PC-3 (cell line): ENCODE results near the gene GNG4. TPM values are rescaled to one million over a fixed set of nuclear protein-coding genes. Genes with fewer than 3 reads are reported as not detected.

ENCODE experiments used
- ATAC-seq: fragments of 200-7000 bp; cut with Tn5 transposase; 2 replicates; pipeline ENCODE4 v1.9.1; 2020; ENCODE audit warnings: mild to moderate bottlenecking, moderate library complexity
- BruUV-seq: library from RNA; stranded (reverse); fragments of 400-500 nt; replicated peaks from 2 replicates; lab custom pipeline; 2021; lab: Mats Ljungman, UMichigan
- CTCF ChIA-PET: fragments of 300-600 bp; sonication (Branson Sonifier 250); formaldehyde crosslinking; loops from one replicate; lab custom pipeline; 2022; ENCODE audit warnings: antibody characterized with exemption; lab: Charles Lee
- POLR2A ChIA-PET: fragments of 300-600 bp; sonication (Branson Sonifier 250); formaldehyde crosslinking; loops from one replicate; lab custom pipeline; 2022; ENCODE audit warnings: antibody characterized with exemption; ENCODE audit not compliant: unreplicated experiment; lab: Charles Lee
- DNase-seq: peaks from one replicate; pipeline ENCODE4 v3.0.0-alpha.2; 2015
- H2AFZ ChIP-seq: fragments of 300-600 bp; sonication (generic); 2 replicates; pipeline ENCODE4 v1.6.0; 2016; ENCODE audit warnings: antibody characterized with exemption, low read length
- H3F3A ChIP-seq: fragments of 300-600 bp; sonication (generic); one replicate; pipeline ENCODE4 v1.6.0; 2017; ENCODE audit warnings: antibody characterized with exemption, low read length, control low read depth, mild to moderate bottlenecking; ENCODE audit not compliant: unreplicated experiment
- H3K27ac ChIP-seq: fragments of 300-600 bp; sonication (generic); 2 replicates; pipeline ENCODE4 v1.5.1; 2016; ENCODE audit warnings: mild to moderate bottlenecking, low read length
- H3K27me3 ChIP-seq: fragments of 300-600 bp; sonication (generic); 2 replicates; pipeline ENCODE4 v1.6.1; 2016; ENCODE audit warnings: low read length, mixed read lengths
- H3K36me3 ChIP-seq: fragments of 300-600 bp; sonication (generic); 2 replicates; pipeline ENCODE4 v1.6.1; 2016; ENCODE audit warnings: low read depth, mixed run types, low read length, mixed read lengths
- H3K4me1 ChIP-seq: fragments of 300-600 bp; sonication (generic); 2 replicates; pipeline ENCODE4 v1.5.1; 2016; ENCODE audit warnings: low read length; ENCODE audit not compliant: insufficient read depth
- H3K4me2 ChIP-seq: fragments of 300-600 bp; sonication (generic); 2 replicates; pipeline ENCODE4 v1.6.0; 2016; ENCODE audit warnings: low read length
- H3K4me3 ChIP-seq: fragments of 300-600 bp; sonication (generic); 2 replicates; pipeline ENCODE4 v1.5.1; 2016; ENCODE audit warnings: mild to moderate bottlenecking, low read length, mixed read lengths
- H3K79me2 ChIP-seq: fragments of 300-600 bp; sonication (generic); 2 replicates; pipeline ENCODE4 v1.6.1; 2017; ENCODE audit warnings: low read length, mixed read lengths
- H3K9ac ChIP-seq: fragments of 300-600 bp; sonication (generic); 2 replicates; pipeline ENCODE4 v1.6.0; 2016; ENCODE audit warnings: mild to moderate bottlenecking, low read length
- H3K9me2 ChIP-seq: fragments of 300-600 bp; sonication (generic); replicated peaks from 2 replicates; pipeline ENCODE4 v1.6.1; 2016; ENCODE audit warnings: mixed run types, low read length, mixed read lengths
- H3K9me3 ChIP-seq: fragments of 300-600 bp; sonication (generic); 2 replicates; pipeline ENCODE4 v1.6.1; 2016; ENCODE audit warnings: low read length, mixed read lengths
- H4K20me1 ChIP-seq: fragments of 300-600 bp; sonication (generic); 2 replicates; pipeline ENCODE4 v1.6.1; 2016; ENCODE audit warnings: low read length, mixed read lengths
- CTCF ChIP-seq: fragments of 300-600 bp; sonication (generic); conservative IDR thresholded peaks from 2 replicates; pipeline ENCODE4 v1.5.1; 2017; ENCODE audit warnings: antibody characterized with exemption, low read depth, mild to moderate bottlenecking, low read length
- EZH2 ChIP-seq: fragments of 300-600 bp; sonication (generic); IDR thresholded peaks from one replicate; pipeline ENCODE4 v1.6.1; 2017; ENCODE audit warnings: antibody characterized with exemption, mild to moderate bottlenecking, low read length; ENCODE audit not compliant: unreplicated experiment
- EZH2phosphoT487 ChIP-seq: fragments of 300-600 bp; sonication (generic); IDR thresholded peaks from 2 replicates; pipeline ENCODE4 v1.6.1; 2018; ENCODE audit warnings: mild to moderate bottlenecking, antibody characterized with exemption, low read length, borderline replicate concordance
- intact Hi-C: fragments of 100-400 bp; cut with micrococcal nuclease; formaldehyde crosslinking; loops from 2 replicates; pipeline ENCODE4 v1.9.0; 2023
- total RNA-seq: library from RNA; depleted of rRNA; stranded (reverse); fragments of >200 nt; gene quantifications from 2 replicates; pipeline ENCODE4 v1.2.3, GENCODE V29; 2014

Gene GNG4
- total RNA-seq, 1 experiment from 2014 or later: 0.80 TPM

- intact Hi-C loops: no loop called here
- CTCF ChIA-PET: no interaction called here
- POLR2A ChIA-PET: no interaction called here
These were observed 66.0 kb downstream of the GNG4 start for GRCh38 chr1:235583511-235584001.

GRCh38 chr1:235582130-235582529 is 67.5 kb downstream of the GNG4 start:
- intact Hi-C loops: no loop called here
- H4K20me1 ChIP-seq: no peaks in the 10 kb centered on the region
- POLR2A ChIA-PET: no interaction called here
- no peak for DNase-seq
- H3K27ac ChIP-seq: no peak overlapping the region
- TF ChIP-seq CTCF (no peak), EZH2phosphoT487 (no peak), EZH2 (no peak)
- no peaks in the 10 kb centered on the region for H3K4me1 ChIP-seq
- H3K27me3 ChIP-seq: no peaks in the 10 kb centered on the region
- no peak overlapping the region for H3K4me3 ChIP-seq
- no TSS peak for BruUV-seq
- no peak for ATAC-seq
- H3K9ac ChIP-seq: no peak overlapping the region
- no peaks in the 10 kb centered on the region for H3K9me3 ChIP-seq
- CTCF ChIA-PET: no interaction called here
- no peaks in the 10 kb centered on the region for H3K36me3 ChIP-seq
- H3K79me2 ChIP-seq: no peaks in the 10 kb centered on the region
- H2AFZ ChIP-seq: no peak overlapping the region
- no peaks in the 10 kb centered on the region for H3F3A ChIP-seq
- H3K9me2 ChIP-seq: no peaks in the 10 kb centered on the region
- H3K4me2 ChIP-seq: no peak overlapping the region

More at GRCh38 chr1:235583511-235584001, 66.0 kb downstream of the GNG4 start:
- Histone ChIP-seq H3K27ac (no peak overlapping the region), H3K9ac (no peak overlapping the region), H3K27me3 (no peaks in the 10 kb centered on the region), H3K9me3 (no peaks in the 10 kb centered on the region), H3K4me1 (no peaks in the 10 kb centered on the region), H4K20me1 (no peaks in the 10 kb centered on the region), H3K79me2 (no peaks in the 10 kb centered on the region), H3K36me3 (no peaks in the 10 kb centered on the region), H2AFZ (no peak overlapping the region), H3K4me3 (no peak overlapping the region), H3K4me2 (no peak overlapping the region), H3K9me2 (no peaks in the 10 kb centered on the region), H3F3A (no peaks in the 10 kb centered on the region)
- no peak for ATAC-seq
- no peak for TF ChIP-seq EZH2
- no peak for TF ChIP-seq CTCF
- TF ChIP-seq EZH2phosphoT487: no peak
- no TSS peak for BruUV-seq
- DNase-seq: no peak

- H3F3A ChIP-seq: no peaks in the 10 kb centered on the region
- H3K27ac ChIP-seq: no peak overlapping the region
- POLR2A ChIA-PET: no interaction called here
- H3K36me3 ChIP-seq: no peaks in the 10 kb centered on the region
- no peak overlapping the region for H3K9ac ChIP-seq
- no peak overlapping the region for H3K4me2 ChIP-seq
- H2AFZ ChIP-seq: no peak overlapping the region
- no peaks in the 10 kb centered on the region for H3K4me1 ChIP-seq
- no TSS peak for BruUV-seq
- ATAC-seq (no peak), DNase-seq (no peak)
- intact Hi-C loops: no loop called here
- H3K4me3 ChIP-seq: no peak overlapping the region
- H3K9me2 ChIP-seq: no peaks in the 10 kb centered on the region
- no peaks in the 10 kb centered on the region for H3K79me2 ChIP-seq
- no peak for TF ChIP-seq EZH2phosphoT487
- no peak for TF ChIP-seq CTCF
- no peak for TF ChIP-seq EZH2
- H4K20me1 ChIP-seq: no peaks in the 10 kb centered on the region
- CTCF ChIA-PET: no interaction called here
- H3K27me3 ChIP-seq: no peaks in the 10 kb centered on the region
- no peaks in the 10 kb centered on the region for H3K9me3 ChIP-seq
These were observed 69.7 kb downstream of the GNG4 start for GRCh38 chr1:235579891-235580290.
